GM19025 (cell line): Measurements from ENCODE around the gene CACNA2D2.

Experiments
- ATAC-seq: cut with Tn5 transposase; IDR thresholded peaks from one replicate; pipeline ENCODE4 v1.9.1; 2021; ENCODE audit warnings: mild to moderate bottlenecking, low read depth, moderate library complexity; ENCODE audit not compliant: unreplicated experiment

CACNA2D2 gene

GRCh38 chr3:50435371-50436113 is 67.9 kb downstream of the CACNA2D2 start:
- ATAC-seq: no peak

- ATAC-seq: no peak
These were observed 69.5 kb downstream of the CACNA2D2 start for GRCh38 chr3:50433954-50434353.

DNA sequence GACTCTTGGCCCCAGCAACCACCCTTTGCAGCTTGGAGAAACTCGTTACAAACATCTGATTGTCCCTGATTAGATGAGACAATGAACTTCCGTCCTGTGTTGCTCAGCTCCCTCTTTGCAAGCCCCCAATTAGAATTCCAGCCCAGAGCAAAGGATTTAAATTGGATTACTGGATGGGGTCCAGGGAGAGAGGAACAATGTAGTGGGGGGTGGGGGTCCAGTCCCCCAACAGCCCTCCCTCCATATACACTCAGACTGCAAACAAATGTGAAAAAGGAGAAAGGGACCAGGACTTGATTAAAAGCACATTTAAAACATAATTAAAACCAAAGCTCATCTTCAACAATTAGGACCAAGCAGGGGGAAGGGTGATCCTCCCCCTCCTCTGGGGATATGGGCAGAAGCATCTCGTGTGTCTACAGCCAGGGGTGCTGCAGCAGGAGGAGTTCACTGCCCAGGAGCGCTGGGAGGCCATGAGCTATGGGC is 72.4 kb downstream of the CACNA2D2 start:
- ATAC-seq: no peak

- no peak for ATAC-seq
These were observed 73.2 kb downstream of the CACNA2D2 start for GRCh38 chr3:50430191-50430590.

- ATAC-seq: no peak
These were observed 75.3 kb downstream of the CACNA2D2 start for GRCh38 chr3:50428007-50428633.

GRCh38 chr3:50427217-50427616 is 76.2 kb downstream of the CACNA2D2 start:
- no peak for ATAC-seq

DNA sequence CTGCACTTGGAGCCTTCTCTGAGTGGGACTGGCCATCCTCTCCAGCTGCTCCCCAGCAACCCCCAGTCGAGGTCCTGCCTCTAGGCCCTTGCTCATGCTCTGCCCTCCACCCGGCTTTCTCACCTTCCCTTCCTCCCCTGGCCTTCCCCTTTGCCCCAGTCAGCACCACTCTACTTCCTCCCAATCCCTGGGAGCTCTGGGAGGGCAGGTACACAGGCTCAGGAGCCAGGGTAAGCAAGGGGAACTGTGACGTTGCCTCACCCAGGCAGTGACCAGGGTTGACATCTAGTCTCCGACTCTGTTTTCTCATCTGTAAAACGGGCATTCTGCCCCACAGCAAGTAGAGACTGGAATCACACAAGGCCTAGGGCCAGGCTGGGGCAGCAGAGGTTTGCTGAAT is 77.5 kb downstream of the CACNA2D2 start:
- no peak for ATAC-seq

- no peak for ATAC-seq
These were observed 79.9 kb downstream of the CACNA2D2 start for GRCh38 chr3:50423543-50423942.

GRCh38 chr3:50422153-50422552 is 81.3 kb downstream of the CACNA2D2 start:
- ATAC-seq: no peak

GRCh38 chr3:50419595-50420370 is 83.7 kb downstream of the CACNA2D2 start:
- ATAC-seq: no peak

DNA sequence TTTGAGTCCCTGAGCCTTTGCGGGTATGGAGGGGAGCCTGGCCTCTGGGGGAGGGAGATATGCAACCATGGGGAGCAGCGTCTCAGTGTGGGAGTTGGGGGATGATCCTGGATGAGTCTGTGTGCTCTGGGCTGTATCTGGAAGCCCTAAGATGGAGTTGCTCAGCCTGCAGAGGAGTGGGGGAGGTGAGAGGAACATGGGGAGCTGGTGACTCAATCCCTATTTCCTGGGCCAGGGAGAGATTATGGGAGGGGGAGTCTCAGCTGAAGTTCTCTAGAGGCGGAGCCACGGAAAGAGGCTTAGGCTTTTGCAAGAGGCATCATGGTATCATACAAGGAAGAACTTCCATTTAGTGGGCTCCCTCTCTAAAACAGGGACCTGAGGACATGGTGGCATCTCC is 84.6 kb downstream of the CACNA2D2 start:
- ATAC-seq: no peak

GRCh38 chr3:50417637-50418033 is 85.8 kb downstream of the CACNA2D2 start:
- ATAC-seq: no peak

DNA sequence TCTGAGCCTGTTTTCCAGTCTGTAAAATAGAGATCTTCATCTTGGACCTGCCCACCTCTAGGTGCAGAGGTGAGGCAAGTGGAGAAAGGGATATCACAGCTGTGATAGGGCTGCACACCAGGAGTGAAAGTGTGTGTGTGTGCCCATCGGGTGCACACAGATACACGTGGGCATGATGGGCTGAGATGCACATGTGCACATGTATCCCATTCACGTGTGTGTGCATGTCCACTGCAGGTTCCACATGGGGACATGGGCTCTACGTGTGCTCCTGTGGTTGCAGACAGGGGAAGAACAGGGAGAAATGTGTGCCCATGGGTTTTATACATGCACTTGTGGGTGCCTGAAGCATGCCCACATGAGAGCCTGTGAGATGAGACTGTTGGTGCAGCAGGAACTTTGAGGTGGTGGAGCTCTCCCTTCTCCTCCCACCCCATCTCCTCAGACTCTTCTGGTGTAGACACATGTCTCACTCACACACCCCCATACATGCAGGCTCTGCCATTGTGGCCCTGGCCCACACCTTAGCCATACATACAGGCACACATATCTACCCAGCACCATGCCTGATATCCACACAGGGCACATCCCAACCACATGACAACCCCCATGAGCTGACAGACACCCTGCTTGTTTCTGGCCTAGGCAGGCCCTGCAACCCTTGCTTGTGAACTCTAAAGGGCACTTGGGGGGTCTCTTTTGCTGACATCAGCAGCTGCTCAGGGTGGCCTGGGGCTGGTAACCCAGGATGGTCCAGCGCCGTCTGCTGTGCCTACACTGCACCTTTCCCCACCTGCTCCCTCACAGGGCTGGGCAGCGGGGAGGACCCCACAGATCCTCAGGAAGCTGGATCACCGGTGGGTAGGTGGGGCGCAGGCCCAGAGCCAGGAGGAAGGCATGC is 86.4 kb downstream of the CACNA2D2 start:
- no peak for ATAC-seq

GRCh38 chr3:50415816-50416215 is 87.6 kb downstream of the CACNA2D2 start:
- no peak for ATAC-seq

DNA sequence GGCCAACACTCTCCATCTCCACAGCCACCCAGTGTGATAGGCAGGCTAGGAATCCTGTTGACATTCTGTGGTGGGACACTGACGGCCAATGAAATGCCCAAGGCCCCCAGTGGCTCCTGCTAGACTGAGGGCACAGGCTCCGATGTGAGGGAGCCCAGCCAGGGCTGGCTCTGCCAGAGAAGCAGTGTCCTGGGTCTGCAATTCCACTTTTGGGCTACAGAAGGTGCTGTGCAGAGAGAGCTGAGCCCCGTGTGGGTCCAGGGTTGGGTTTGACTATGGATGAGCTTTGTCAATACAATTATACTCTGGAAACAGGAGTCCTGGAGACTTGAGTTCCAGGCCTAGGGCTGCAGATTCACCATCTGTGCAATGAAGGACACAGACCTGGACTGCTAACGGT is 88.4 kb downstream of the CACNA2D2 start:
- ATAC-seq: no peak

GRCh38 chr3:50414616-50415015 is 88.8 kb downstream of the CACNA2D2 start:
- no peak for ATAC-seq

DNA sequence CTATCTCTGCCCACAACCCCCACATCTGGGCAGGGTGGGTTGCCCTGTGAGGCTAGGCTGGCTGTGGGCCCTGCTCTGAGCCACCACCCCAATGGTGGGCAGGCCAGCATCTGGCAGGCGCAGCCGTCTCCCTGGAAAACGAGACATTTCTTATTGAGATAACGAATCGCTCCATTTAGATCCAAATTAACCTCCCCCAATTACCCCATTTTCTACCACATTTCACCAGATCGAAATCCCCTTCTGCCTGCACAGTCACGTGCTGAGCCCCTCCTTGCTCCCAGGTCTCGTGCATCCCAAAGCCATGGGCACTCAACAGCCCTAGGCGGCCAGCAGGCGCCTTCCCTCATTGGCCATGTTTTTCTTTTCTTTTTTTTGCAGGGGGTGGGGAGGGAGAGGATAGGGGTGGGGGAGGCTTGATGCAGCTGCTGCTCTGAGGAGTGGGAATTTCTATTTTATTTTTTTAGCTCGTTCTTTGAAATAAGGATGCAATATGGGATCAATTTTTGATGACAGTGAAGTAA is 91.1 kb downstream of the CACNA2D2 start:
- ATAC-seq: no peak

- no peak for ATAC-seq
These were observed 92.2 kb downstream of the CACNA2D2 start for GRCh38 chr3:50411229-50411628.

DNA sequence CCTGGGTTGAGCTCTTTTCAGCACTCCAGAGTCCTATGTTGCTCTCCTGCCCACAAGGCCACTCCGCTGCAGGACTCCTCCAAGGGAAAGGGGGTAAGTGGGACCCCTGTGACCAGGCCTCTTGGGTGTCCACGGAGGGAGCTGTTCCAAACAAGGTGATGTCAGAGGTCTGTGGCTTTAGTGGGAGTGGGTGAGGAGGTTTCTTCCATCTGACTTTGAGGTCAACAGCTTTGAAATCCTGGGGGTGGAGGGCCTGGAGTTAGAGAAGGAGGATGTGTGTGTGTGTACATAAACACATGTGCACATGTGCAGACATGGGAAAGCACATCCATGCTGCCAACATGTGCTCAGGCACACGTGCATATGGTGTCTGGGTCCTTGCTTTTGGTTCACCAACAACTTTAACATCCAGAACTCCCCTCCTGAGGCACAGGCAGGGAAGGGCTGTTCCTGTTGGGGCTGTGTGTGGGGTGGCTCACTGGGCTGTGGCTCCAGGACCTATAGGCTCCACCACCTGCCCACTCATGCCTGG is 92.8 kb downstream of the CACNA2D2 start:
- ATAC-seq: no peak

GRCh38 chr3:50410185-50410584 is 93.2 kb downstream of the CACNA2D2 start:
- no peak for ATAC-seq
